Uterus (tissue), 4 donors: Measurements from ENCODE around the gene GMNC. TPM values are rescaled to one million over a fixed set of nuclear protein-coding genes. Genes with fewer than 3 reads are reported as not detected.
A peak's percentile ranks its signal among the peaks of the same experiment; 100 is the strongest.

ENCODE experiments used
- DNase-seq, 2 donors: peaks; one replicate each; pipeline ENCODE4 v3.0.0-alpha.2; 2019 to 2020
- H3K27ac ChIP-seq, 2 donors: fragments of 200-600 bp; sonication (generic); 1 replicate in 1 of 2; 2 replicates in 1 of 2; pipeline ENCODE4 v1.5.1; 2016 to 2018
- H3K27me3 ChIP-seq, 2 donors: fragments of 200-600 bp; sonication (generic); one replicate each; pipeline ENCODE4 v1.5.1; 2018 to 2019; ENCODE audit warnings: control low read depth in 1 of 2
- H3K36me3 ChIP-seq, 2 donors: fragments of 200-600 bp; sonication (generic); one replicate each; pipeline ENCODE4 v1.5.1; 2019; ENCODE audit warnings: control low read depth in 1 of 2
- H3K4me1 ChIP-seq, 2 donors: fragments of 200-600 bp; sonication (generic); one replicate each; pipeline ENCODE4 v1.5.1; 2018 to 2019; ENCODE audit warnings: control low read depth in 1 of 2
- H3K4me3 ChIP-seq, 2 donors: fragments of 200-600 bp; sonication (generic); 1 replicate in 1 of 2; 2 replicates in 1 of 2; pipeline ENCODE4 v1.5.1; 2018 to 2019; ENCODE audit warnings: mild to moderate bottlenecking in 1 of 2
- H3K9me3 ChIP-seq, 2 donors: fragments of 200-600 bp; sonication (generic); one replicate each; pipeline ENCODE4 v1.5.1; 2019; ENCODE audit warnings: control low read depth in 1 of 2
- POLR2A ChIP-seq, 2 donors: fragments of 450-650 bp; IDR thresholded peaks; one replicate each; pipeline ENCODE4 v1.6.1; 2016; ENCODE audit warnings: antibody characterized with exemption in 2 of 2, mild to moderate bottlenecking in 1 of 2, moderate library complexity in 1 of 2
- intact Hi-C: fragments of 100-400 bp; cut with DNase I; formaldehyde crosslinking; loops from one replicate; pipeline ENCODE4 v1.15.1; 2023; ENCODE audit warnings: low total_unique reads
- total RNA-seq, 4 donors: library from RNA; depleted of rRNA in 3 of 4; stranded (reverse); fragments of >200 nt in 3 of 4; gene quantifications; one replicate each; pipeline versions ENCODE4 v1.1.0 to v1.2.4, GENCODE V29; 2014 to 2023
- TF ChIP-seq, protein P1 (sequence below), 4 experiments: fragments of 200-600 bp in 2 of 4; fragments of 450-650 bp in 2 of 4; sonication (generic) in 2 of 4; IDR thresholded peaks; one replicate each; pipeline ENCODE4 v1.5.1; 2016 to 2019; ENCODE audit warnings: antibody characterized with exemption in 4 of 4, mild to moderate bottlenecking in 2 of 4, moderate library complexity in 1 of 4
- donor health status: DM: yes; HTN: yes; CAD: no.

Gene GMNC
- total RNA-seq, 4 donors from 2014 or later, result 0.64 to 2.6 (median 0.88) TPM; not detected in 1

DNA sequence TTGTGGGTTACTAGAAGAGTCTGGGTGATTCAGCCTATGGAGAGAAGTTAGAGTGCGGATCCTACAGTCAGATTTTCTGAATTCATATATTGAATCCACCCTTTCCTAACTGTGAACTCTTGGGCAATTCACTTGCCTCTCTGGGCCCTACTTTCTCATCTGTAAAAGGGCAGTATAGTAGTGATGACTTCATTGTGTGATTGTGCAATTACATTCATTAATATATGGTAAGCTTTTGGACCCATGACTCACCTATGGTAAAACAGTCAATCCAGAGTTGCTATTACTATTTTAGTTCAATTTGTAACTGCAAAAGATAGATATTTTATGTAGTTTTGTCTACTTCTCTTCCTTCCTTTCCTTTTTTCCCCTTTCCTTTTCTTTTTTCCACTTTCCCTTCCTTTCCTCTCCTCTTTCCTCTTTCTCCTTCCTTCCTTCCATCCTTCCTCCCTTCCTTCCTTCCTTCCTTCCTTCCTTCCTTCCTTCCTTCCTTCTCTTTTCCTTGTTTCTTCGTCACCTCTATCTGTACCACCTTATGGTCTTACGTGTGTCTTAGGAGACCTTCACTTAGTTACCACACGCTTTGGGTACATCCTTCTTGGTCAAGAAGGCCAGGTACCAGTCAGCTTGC is 37.0 kb downstream of the GMNC start:
- Histone ChIP-seq H3K9me3 (no peaks in the 10 kb centered on the region), H3K36me3 (no peaks in the 10 kb centered on the region), H3K27ac (no peak overlapping the region), H3K4me1 (no peaks in the 10 kb centered on the region), H3K4me3 (no peak overlapping the region), H3K27me3 (no peaks in the 10 kb centered on the region)
- intact Hi-C loops, result no loop called here
- TF ChIP-seq, protein P1, sequence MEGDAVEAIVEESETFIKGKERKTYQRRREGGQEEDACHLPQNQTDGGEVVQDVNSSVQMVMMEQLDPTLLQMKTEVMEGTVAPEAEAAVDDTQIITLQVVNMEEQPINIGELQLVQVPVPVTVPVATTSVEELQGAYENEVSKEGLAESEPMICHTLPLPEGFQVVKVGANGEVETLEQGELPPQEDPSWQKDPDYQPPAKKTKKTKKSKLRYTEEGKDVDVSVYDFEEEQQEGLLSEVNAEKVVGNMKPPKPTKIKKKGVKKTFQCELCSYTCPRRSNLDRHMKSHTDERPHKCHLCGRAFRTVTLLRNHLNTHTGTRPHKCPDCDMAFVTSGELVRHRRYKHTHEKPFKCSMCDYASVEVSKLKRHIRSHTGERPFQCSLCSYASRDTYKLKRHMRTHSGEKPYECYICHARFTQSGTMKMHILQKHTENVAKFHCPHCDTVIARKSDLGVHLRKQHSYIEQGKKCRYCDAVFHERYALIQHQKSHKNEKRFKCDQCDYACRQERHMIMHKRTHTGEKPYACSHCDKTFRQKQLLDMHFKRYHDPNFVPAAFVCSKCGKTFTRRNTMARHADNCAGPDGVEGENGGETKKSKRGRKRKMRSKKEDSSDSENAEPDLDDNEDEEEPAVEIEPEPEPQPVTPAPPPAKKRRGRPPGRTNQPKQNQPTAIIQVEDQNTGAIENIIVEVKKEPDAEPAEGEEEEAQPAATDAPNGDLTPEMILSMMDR (IDR thresholded peaks at IDR 0.05), result no peak
- TF ChIP-seq POLR2A (IDR thresholded peaks at IDR 0.05), result no peak
- DNase-seq, result no peak

DNA sequence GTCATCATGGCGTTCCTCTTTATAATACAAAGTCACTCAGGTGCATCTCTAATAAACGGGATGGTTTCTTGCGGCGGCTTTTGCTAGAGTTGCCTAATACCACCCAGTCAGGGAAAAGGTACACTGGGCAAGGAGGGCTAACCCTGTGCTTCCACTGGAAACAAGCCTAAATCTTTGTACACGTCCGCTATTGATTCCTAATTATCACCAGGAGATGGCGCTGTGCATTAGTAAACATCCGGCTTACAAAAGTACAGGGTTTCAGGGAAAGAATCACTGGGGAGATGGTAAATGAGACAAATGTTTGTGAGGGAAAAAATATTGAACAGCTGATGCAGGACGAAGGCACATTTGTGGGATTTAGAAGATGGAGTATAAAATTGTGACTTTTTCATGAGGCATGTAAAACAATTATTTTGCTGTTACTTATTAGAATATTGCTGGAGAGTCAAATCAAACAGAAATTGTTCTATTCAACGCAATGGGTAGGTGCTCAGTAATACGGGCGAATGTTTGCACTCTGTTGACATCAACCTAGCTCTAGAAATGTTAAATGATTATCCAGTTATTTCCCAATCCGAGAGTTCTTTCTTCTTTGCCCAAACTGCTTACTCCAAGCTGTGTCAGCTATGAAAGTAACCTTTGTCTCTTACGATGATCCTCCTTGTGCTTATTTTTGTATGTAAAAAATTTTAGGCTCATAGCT is 50.6 kb downstream of the GMNC start:
- Histone ChIP-seq H3K36me3 (no peaks in the 10 kb centered on the region), H3K9me3 (no peaks in the 10 kb centered on the region), H3K27ac (no peak overlapping the region), H3K4me3 (no peak overlapping the region), H3K27me3 (no peaks in the 10 kb centered on the region), H3K4me1 (no peaks in the 10 kb centered on the region)
- TF ChIP-seq, protein P1 (IDR thresholded peaks at IDR 0.05), result peak in 2 of 4 experiments; percentile 11 to 32
- no peak for TF ChIP-seq POLR2A (IDR thresholded peaks at IDR 0.05)
- intact Hi-C loops, result no loop called here
- no peak for DNase-seq

DNA sequence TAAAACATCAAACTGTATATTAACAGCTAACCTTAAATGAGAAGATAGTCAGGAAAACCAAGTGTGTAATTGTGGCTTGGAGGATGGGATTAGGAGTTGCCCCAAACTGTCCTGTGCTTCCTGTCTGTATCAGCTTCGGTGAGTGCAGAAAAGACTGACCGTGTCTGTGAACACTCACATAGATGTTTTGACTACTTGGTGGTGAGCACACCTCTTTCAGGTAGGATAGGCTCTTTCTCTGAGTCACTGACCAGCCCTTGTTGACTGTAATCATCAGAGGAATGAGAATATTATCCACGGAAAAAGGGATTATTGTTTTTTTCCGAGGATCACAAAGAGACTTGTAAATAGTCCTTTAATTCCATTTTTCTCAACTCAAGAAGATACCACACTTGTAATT is 51.5 kb downstream of the GMNC start:
- TF ChIP-seq, protein P1 (IDR thresholded peaks at IDR 0.05), result no peak
- TF ChIP-seq POLR2A (IDR thresholded peaks at IDR 0.05), result no peak
- DNase-seq, result no peak
- Histone ChIP-seq H3K36me3 (no peaks in the 10 kb centered on the region), H3K27ac (no peak overlapping the region), H3K4me1 (no peaks in the 10 kb centered on the region), H3K9me3 (no peaks in the 10 kb centered on the region), H3K4me3 (no peak overlapping the region), H3K27me3 (no peaks in the 10 kb centered on the region)
- intact Hi-C loops, result no loop called here

DNA sequence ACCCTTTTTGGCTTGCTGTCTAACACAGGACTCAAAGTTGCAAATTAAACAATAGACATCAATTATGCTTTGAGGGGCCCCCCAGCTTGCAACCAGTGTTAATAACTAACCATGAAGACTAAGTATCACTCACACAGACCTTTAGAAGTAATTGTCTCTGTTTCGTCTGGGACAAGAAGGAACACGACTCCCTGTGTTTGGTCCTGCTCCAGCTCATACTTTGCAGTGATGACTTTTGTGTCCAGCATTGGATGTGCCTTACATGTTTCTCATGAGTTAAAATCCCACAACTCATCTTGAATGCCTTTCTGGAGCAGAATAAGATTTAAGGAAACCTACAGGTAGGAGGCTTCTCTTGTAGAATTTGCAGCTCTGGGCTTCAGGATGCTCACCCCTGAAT is 53.1 kb downstream of the GMNC start:
- Histone ChIP-seq H3K27me3 (no peaks in the 10 kb centered on the region), H3K36me3 (no peaks in the 10 kb centered on the region), H3K4me3 (no peak overlapping the region), H3K27ac (no peak overlapping the region), H3K9me3 (no peaks in the 10 kb centered on the region), H3K4me1 (no peaks in the 10 kb centered on the region)
- no peak for TF ChIP-seq POLR2A (IDR thresholded peaks at IDR 0.05)
- TF ChIP-seq, protein P1 (IDR thresholded peaks at IDR 0.05), result no peak
- intact Hi-C loops, result no loop called here
- no peak for DNase-seq

DNA sequence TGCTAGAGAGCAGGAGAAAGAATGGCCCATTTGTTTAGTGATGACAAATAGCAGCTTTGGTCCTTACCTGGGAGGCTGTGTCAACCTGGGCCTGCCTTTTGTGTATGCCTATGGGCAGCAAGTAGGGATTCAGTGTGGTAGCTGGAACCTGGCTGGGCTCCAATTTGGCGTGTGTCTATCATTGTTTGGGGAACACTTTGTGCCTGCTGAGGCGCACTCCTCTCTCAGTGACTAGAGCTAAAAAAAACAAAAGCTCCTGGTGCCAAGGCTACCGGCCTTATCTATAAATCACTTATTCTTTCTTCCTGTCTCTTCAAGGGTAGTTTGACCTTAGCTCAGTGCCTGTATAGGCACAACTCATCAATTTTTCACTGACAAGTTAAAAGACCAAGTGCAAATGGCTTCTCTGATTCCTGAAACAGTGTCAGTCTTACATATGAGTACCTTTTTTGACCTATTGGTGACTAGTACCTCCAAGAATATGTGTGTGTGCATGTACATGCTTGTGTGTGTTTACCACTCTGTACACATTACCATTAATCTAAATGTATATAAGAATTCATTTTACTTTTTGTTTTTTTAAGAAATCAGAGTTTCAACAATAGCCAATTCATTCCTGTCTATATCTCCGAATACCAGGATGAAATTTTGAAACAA is 54.6 kb downstream of the GMNC start:
- no peaks in the 10 kb centered on the region for H3K4me1 ChIP-seq
- no peak overlapping the region for H3K27ac ChIP-seq
- no peaks in the 10 kb centered on the region for H3K9me3 ChIP-seq
- peak; percentile 16 to 23 for DNase-seq
- TF ChIP-seq, protein P1 (IDR thresholded peaks at IDR 0.05), result no peak
- TF ChIP-seq POLR2A (IDR thresholded peaks at IDR 0.05), result no peak
- intact Hi-C loops, result no loop called here
- no peaks in the 10 kb centered on the region for H3K27me3 ChIP-seq
- H3K4me3 ChIP-seq, result no peak overlapping the region
- H3K36me3 ChIP-seq, result no peaks in the 10 kb centered on the region
